PFSK-1 (cell line): ENCODE measurements around the gene LY9.

Experiments
- FOXP2 ChIP-seq: optimal IDR thresholded peaks from 2 replicates; pipeline ENCODE3; 2011; ENCODE audit warnings: borderline replicate concordance, control low read depth, inconsistent platforms; ENCODE audit not compliant: insufficient read depth; ENCODE audit errors: extremely low read length, extremely low read depth
- POLR2AphosphoS5 ChIP-seq: IDR thresholded peaks from 2 replicates; pipeline ENCODE4 v1.6.1; 2012; ENCODE audit warnings: low read depth, mild to moderate bottlenecking, control low read depth, low read length, moderate library complexity
- SIN3A ChIP-seq: IDR thresholded peaks from 2 replicates; pipeline ENCODE4 v1.6.1; 2012; ENCODE audit warnings: mild to moderate bottlenecking, low read length, moderate library complexity, borderline replicate concordance; ENCODE audit not compliant: insufficient read depth
- TAF1 ChIP-seq: IDR thresholded peaks from 2 replicates; pipeline ENCODE4 v1.6.1; 2012; ENCODE audit warnings: low read length, control low read depth, borderline replicate concordance; ENCODE audit not compliant: insufficient read depth
- TF ChIP-seq, protein P1 (sequence below), 2 experiments: IDR thresholded peaks; 2 replicates each; pipeline versions ENCODE4 v1.6.1 to v1.8.0; 2011 to 2012; ENCODE audit warnings: low read depth in 2 of 2, low read length in 2 of 2, control low read depth in 1 of 2, inconsistent platforms in 1 of 2, mild to moderate bottlenecking in 1 of 2, moderate library complexity in 1 of 2; ENCODE audit not compliant: insufficient read depth in 1 of 2

LY9 gene

DNA sequence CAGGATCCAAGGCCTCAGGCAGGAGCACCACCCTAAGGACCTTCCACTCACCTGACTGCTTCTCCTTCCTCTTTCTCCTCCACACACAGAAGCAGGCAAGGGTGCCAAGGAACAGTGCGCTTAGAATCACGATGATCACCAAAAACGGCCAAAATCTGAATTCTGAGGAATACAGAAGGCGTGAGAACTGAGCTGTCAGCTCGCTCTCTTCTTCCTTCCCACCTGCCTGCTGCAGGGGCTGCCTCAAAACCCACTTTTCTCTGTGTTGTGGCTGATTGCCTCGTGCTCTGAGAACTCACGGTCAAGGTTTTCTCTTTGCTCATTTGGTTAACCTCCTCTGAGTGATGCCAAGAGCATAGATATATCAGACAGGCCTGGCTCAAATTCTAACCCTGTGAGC, 42.9 kb downstream of the LY9 start:
- TF ChIP-seq POLR2AphosphoS5 (no peak), TAF1 (no peak), FOXP2 (no peak), SIN3A (no peak)
- TF ChIP-seq, protein P1, sequence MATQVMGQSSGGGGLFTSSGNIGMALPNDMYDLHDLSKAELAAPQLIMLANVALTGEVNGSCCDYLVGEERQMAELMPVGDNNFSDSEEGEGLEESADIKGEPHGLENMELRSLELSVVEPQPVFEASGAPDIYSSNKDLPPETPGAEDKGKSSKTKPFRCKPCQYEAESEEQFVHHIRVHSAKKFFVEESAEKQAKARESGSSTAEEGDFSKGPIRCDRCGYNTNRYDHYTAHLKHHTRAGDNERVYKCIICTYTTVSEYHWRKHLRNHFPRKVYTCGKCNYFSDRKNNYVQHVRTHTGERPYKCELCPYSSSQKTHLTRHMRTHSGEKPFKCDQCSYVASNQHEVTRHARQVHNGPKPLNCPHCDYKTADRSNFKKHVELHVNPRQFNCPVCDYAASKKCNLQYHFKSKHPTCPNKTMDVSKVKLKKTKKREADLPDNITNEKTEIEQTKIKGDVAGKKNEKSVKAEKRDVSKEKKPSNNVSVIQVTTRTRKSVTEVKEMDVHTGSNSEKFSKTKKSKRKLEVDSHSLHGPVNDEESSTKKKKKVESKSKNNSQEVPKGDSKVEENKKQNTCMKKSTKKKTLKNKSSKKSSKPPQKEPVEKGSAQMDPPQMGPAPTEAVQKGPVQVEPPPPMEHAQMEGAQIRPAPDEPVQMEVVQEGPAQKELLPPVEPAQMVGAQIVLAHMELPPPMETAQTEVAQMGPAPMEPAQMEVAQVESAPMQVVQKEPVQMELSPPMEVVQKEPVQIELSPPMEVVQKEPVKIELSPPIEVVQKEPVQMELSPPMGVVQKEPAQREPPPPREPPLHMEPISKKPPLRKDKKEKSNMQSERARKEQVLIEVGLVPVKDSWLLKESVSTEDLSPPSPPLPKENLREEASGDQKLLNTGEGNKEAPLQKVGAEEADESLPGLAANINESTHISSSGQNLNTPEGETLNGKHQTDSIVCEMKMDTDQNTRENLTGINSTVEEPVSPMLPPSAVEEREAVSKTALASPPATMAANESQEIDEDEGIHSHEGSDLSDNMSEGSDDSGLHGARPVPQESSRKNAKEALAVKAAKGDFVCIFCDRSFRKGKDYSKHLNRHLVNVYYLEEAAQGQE (IDR thresholded peaks at IDR 0.05; ENCODE audit: insufficient read depth in 1 of 2, low read depth in 2 of 2, low read length in 2 of 2), result no peak

DNA sequence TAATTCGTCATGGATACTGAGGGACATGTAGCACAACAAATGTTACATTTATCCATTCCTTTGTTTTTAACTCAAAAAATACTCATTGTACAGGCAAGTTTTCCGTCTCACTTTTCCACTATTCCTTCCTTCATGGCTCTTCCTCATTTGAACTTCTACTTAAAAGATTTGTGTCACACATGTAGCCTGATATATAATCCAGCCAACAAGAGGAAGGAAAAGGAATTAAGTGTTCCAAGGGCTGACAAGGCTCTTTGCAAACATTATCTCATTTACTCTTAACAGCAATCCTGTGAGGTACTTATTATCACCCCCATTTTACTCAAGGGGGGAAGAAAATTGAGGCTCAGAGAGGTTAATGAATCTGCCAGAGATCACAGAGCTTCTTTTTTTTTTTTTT, 43.8 kb downstream of the LY9 start:
- TF ChIP-seq SIN3A, result no peak
- TF ChIP-seq FOXP2, result no peak
- TF ChIP-seq, protein P1 (IDR thresholded peaks at IDR 0.05; ENCODE audit: insufficient read depth in 1 of 2, low read depth in 2 of 2, low read length in 2 of 2), result no peak
- TF ChIP-seq POLR2AphosphoS5, result no peak
- no peak for TF ChIP-seq TAF1

DNA sequence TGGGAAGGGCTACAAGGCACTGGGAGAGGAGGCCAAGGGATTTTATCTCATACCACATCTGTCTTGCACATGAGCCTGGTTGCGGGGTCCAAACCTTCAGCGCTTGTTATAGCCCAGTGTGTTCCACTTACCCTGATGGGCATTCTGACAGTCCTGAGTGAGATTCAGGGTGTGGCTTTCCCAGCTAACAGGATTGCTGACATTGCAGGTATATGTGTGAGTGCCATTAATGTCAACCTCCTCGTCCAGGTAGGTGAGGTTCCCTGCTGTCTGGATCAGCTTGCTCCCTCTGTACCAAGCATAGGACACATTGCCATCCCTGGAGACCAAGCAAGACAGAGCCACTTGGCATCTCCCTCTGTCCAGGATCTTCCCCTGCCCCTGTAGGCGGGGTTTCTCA, 45.1 kb downstream of the LY9 start:
- TF ChIP-seq FOXP2, result no peak
- TF ChIP-seq POLR2AphosphoS5, result no peak
- no peak for TF ChIP-seq TAF1
- TF ChIP-seq, protein P1 (IDR thresholded peaks at IDR 0.05; ENCODE audit: insufficient read depth in 1 of 2, low read depth in 2 of 2, low read length in 2 of 2), result no peak
- no peak for TF ChIP-seq SIN3A

DNA sequence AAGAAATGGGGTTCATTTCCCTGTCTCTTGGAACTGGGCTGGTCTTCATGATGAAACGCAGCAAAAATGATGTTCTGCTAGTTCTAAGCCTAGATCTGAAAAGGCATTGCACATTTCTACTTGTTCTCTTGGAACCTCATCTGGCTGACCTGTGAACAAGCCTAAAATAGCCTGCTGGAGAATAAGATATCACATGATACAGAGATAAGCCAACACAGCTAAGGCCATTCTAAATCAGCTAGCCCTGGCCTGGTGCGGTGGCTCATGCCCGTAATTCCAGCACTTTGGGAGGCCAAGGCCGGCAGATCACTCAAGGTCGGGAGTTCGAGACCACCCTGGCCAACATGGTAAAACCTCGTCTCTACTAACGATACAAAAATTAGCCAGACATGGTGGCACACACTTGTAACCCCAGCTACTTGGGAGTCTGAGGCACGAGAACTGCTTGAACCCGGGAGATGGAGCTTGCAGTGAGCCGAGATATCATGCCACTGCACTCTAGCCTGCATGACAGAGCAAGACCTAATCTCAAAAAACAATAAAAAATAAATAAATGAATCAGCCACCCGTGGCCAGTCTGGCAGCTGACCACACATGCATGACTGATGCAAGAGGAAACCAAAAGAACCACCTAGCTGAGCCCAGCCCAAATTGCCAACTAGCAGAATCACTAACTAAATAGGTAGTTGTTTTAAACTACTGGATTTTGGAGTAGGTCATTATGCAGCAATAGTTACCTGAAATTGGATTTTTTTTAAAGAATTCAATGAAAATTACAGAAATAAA, 48.7 kb downstream of the LY9 start:
- no peak for TF ChIP-seq SIN3A
- TF ChIP-seq FOXP2, result no peak
- TF ChIP-seq, protein P1 (IDR thresholded peaks at IDR 0.05; ENCODE audit: insufficient read depth in 1 of 2, low read depth in 2 of 2, low read length in 2 of 2), result no peak

DNA sequence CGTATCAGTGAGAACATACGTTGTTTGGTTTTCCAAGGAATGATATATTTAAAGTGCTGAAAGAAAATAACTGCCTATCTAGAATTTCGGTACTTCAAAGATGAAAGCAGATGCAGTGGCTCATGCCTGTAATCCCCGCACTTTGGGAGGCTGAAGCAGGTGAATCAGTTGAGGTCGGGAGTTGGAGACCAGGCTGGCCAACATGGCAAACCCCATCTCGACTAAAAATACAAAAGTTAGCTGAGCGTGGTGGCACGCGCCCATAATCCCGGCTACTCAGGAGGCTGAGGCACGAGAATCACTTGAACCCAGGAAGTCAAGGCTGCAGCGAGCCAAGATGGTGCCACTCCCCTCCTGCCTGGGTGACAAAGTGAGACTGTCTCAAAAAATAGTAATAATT, 50.3 kb downstream of the LY9 start:
- no peak for TF ChIP-seq TAF1
- no peak for TF ChIP-seq FOXP2
- TF ChIP-seq SIN3A, result no peak
- TF ChIP-seq, protein P1 (IDR thresholded peaks at IDR 0.05; ENCODE audit: insufficient read depth in 1 of 2, low read depth in 2 of 2, low read length in 2 of 2), result no peak
- TF ChIP-seq POLR2AphosphoS5, result no peak
